GM19452 (cell line): ENCODE data around the gene KDM6A.
"Not testable (repeated sequence)": the region's sequence is repeated elsewhere in the genome, so short reads cannot be mapped to it uniquely, and the experiment has no call there.

ENCODE experiments used
- ATAC-seq: cut with Tn5 transposase; IDR thresholded peaks from one replicate; pipeline ENCODE4 v1.9.1; 2021; ENCODE audit not compliant: unreplicated experiment

Gene KDM6A

GRCh38 chrX:44999872-45000271 lies 126.9 kb downstream of the KDM6A start:
- ATAC-seq = not testable (repeated sequence)

- no peak for ATAC-seq
Measured at GRCh38 chrX:45001048-45001447, 128.1 kb downstream of the KDM6A start.

GRCh38 chrX:45003085-45003484 lies 130.1 kb downstream of the KDM6A start:
- ATAC-seq = no peak

- ATAC-seq = no peak
Measured at GRCh38 chrX:45006002-45006800, 133.2 kb downstream of the KDM6A start.

- no peak for ATAC-seq
Measured at GRCh38 chrX:45007598-45007997, 134.6 kb downstream of the KDM6A start.

- no peak for ATAC-seq
Measured at GRCh38 chrX:45009371-45010000, 136.5 kb downstream of the KDM6A start.

- ATAC-seq = no peak
Measured at GRCh38 chrX:45011131-45011530, 138.1 kb downstream of the KDM6A start.

GRCh38 chrX:45011597-45011996 lies 138.6 kb downstream of the KDM6A start:
- ATAC-seq = no peak

- no peak for ATAC-seq
Measured at GRCh38 chrX:45017946-45018345, 145.0 kb downstream of the KDM6A start.

- no peak for ATAC-seq
Measured at GRCh38 chrX:45022150-45022549, 149.2 kb downstream of the KDM6A start.

GRCh38 chrX:45024501-45024900 lies 151.5 kb downstream of the KDM6A start:
- no peak for ATAC-seq

- ATAC-seq = no peak
Measured at GRCh38 chrX:45026036-45026435, 153.0 kb downstream of the KDM6A start.

GRCh38 chrX:45031830-45032378 lies 158.9 kb downstream of the KDM6A start:
- no peak for ATAC-seq

GRCh38 chrX:45035071-45035470 lies 162.1 kb downstream of the KDM6A start:
- no peak for ATAC-seq

- ATAC-seq = no peak
Measured at GRCh38 chrX:45036161-45036560, 163.2 kb downstream of the KDM6A start.

- not testable (repeated sequence) for ATAC-seq
Measured at GRCh38 chrX:45040137-45040536, 167.1 kb downstream of the KDM6A start.

- ATAC-seq = no peak
Measured at GRCh38 chrX:45046417-45046816, 173.4 kb downstream of the KDM6A start.

- no peak for ATAC-seq
Measured at GRCh38 chrX:45050558-45050957, 177.6 kb downstream of the KDM6A start.

- no peak for ATAC-seq
Measured at GRCh38 chrX:45056428-45057145, 183.6 kb downstream of the KDM6A start.

- not testable (repeated sequence) for ATAC-seq
Measured at GRCh38 chrX:45059906-45060305, 186.9 kb downstream of the KDM6A start.

GRCh38 chrX:45063319-45064095 lies 190.5 kb downstream of the KDM6A start:
- ATAC-seq = no peak
